Measurements from ENCODE around the gene TTC27. TPM values are rescaled to one million over a fixed set of nuclear protein-coding genes. Genes with fewer than 3 reads are reported as not detected.

Gene TTC27
- total and polyA plus RNA-seq, 2 of the 13 experiments (the other 11 are each of a cell fraction or from before 2014, with no cell fraction given): 26.7 to 44.7 TPM

DNA sequence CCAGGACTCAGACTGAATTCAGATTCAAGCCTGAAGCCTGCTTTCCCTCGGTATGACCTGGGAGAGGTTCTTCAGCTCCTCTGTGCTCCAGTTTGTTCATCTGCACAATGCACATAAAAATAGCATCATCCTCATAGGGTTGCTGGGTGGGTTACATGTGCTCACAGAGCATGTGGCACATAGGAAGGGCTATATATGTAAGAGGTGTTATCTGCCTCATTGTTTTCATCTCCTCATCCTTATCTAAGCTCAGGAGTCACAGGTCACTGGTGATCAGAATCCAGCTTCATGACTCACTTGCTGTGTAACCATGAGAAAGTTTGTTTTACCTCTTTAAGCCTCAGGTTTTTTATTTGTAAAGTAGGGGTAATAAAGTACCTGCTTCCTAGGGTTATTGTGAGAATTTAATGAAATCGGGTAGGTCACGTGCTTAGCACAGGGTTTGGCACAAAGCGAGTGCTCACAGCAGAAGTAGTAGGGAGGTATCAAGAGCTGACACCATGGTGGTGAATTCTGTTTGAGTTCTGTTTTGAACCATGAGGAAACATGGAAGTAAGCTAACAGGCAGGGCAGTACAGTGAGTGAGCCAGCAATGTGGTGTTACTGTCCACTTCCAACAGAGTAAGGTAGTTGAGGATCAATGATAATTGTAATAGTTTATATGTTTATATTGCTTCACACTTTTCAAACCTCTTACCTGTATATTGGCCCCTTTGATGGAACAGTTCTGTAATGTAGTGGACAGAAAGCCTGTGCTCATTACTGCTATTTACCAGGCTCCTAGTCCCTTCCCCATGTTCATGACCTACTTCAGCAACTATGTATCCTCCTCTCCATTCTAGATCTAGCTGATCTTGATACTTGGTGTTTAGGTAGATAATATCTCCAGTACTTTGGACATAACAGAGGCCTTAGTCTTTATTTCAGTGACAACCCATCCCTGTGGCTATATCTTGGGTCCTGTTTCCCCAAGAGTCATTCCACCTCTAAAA lies 177.6 kb downstream of the TTC27 start (continued):
- TF ChIP-seq, protein P1, sequence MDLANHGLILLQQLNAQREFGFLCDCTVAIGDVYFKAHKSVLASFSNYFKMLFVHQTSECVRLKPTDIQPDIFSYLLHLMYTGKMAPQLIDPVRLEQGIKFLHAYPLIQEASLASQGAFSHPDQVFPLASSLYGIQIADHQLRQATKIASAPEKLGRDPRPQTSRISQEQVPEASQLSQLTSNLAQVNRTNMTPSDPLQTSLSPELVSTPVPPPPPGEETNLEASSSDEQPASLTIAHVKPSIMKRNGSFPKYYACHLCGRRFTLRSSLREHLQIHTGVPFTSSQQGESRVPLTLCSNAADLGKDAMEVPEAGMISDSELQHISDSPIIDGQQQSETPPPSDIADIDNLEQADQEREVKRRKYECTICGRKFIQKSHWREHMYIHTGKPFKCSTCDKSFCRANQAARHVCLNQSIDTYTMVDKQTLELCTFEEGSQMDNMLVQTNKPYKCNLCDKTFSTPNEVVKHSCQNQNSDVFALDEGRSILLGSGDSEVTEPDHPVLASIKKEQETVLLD (CRISPR knock-in tag; IDR thresholded peaks at IDR 0.05; ENCODE audit: low read depth): no peak
- TF ChIP-seq HHEX (CRISPR knock-in tag; IDR thresholded peaks at IDR 0.05): peak; percentile 80
- TF ChIP-seq NCOA2 (CRISPR knock-in tag; IDR thresholded peaks at IDR 0.05): peak; percentile 66; the same call in 1 of the 2 replicates
- TF ChIP-seq, protein P2, sequence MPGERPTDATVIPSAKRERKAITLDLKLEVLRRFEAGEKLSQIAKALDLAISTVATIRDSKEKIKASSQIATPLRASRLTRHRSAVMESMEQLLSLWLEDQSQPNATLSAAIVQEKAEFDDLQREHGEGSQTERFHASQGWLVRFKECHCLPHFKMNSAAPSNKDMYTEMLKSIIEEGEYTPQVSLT (CRISPR knock-in tag; IDR thresholded peaks at IDR 0.05; ENCODE audit: borderline replicate concordance, low read depth): no peak
- TF ChIP-seq ZNF777 (CRISPR knock-in tag; IDR thresholded peaks at IDR 0.05): no peak
- TF ChIP-seq, protein P3, sequence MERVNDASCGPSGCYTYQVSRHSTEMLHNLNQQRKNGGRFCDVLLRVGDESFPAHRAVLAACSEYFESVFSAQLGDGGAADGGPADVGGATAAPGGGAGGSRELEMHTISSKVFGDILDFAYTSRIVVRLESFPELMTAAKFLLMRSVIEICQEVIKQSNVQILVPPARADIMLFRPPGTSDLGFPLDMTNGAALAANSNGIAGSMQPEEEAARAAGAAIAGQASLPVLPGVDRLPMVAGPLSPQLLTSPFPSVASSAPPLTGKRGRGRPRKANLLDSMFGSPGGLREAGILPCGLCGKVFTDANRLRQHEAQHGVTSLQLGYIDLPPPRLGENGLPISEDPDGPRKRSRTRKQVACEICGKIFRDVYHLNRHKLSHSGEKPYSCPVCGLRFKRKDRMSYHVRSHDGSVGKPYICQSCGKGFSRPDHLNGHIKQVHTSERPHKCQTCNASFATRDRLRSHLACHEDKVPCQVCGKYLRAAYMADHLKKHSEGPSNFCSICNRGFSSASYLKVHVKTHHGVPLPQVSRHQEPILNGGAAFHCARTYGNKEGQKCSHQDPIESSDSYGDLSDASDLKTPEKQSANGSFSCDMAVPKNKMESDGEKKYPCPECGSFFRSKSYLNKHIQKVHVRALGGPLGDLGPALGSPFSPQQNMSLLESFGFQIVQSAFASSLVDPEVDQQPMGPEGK (CRISPR knock-in tag; IDR thresholded peaks at IDR 0.05): no peak
- TF ChIP-seq POLR2AphosphoS2 (IDR thresholded peaks at IDR 0.05; ENCODE audit: low read depth, low read length): no peak
- TF ChIP-seq, protein P4, sequence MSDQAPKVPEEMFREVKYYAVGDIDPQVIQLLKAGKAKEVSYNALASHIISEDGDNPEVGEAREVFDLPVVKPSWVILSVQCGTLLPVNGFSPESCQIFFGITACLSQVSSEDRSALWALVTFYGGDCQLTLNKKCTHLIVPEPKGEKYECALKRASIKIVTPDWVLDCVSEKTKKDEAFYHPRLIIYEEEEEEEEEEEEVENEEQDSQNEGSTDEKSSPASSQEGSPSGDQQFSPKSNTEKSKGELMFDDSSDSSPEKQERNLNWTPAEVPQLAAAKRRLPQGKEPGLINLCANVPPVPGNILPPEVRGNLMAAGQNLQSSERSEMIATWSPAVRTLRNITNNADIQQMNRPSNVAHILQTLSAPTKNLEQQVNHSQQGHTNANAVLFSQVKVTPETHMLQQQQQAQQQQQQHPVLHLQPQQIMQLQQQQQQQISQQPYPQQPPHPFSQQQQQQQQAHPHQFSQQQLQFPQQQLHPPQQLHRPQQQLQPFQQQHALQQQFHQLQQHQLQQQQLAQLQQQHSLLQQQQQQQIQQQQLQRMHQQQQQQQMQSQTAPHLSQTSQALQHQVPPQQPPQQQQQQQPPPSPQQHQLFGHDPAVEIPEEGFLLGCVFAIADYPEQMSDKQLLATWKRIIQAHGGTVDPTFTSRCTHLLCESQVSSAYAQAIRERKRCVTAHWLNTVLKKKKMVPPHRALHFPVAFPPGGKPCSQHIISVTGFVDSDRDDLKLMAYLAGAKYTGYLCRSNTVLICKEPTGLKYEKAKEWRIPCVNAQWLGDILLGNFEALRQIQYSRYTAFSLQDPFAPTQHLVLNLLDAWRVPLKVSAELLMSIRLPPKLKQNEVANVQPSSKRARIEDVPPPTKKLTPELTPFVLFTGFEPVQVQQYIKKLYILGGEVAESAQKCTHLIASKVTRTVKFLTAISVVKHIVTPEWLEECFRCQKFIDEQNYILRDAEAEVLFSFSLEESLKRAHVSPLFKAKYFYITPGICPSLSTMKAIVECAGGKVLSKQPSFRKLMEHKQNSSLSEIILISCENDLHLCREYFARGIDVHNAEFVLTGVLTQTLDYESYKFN (CRISPR knock-in tag; conservative IDR thresholded peaks at IDR 0.05): peak; percentile 71
- TF ChIP-seq CREM (IDR thresholded peaks at IDR 0.05): peak; percentile 34; the same call in 1 of the 2 replicates
- no peak for TF ChIP-seq CREM (CRISPR knock-in tag; IDR thresholded peaks at IDR 0.05)
- TF ChIP-seq, protein P5, sequence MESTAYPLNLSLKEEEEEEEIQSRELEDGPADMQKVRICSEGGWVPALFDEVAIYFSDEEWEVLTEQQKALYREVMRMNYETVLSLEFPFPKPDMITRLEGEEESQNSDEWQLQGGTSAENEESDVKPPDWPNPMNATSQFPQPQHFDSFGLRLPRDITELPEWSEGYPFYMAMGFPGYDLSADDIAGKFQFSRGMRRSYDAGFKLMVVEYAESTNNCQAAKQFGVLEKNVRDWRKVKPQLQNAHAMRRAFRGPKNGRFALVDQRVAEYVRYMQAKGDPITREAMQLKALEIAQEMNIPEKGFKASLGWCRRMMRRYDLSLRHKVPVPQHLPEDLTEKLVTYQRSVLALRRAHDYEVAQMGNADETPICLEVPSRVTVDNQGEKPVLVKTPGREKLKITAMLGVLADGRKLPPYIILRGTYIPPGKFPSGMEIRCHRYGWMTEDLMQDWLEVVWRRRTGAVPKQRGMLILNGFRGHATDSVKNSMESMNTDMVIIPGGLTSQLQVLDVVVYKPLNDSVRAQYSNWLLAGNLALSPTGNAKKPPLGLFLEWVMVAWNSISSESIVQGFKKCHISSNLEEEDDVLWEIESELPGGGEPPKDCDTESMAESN (CRISPR knock-in tag; conservative IDR thresholded peaks at IDR 0.05): no peak
- TF ChIP-seq, protein P6, sequence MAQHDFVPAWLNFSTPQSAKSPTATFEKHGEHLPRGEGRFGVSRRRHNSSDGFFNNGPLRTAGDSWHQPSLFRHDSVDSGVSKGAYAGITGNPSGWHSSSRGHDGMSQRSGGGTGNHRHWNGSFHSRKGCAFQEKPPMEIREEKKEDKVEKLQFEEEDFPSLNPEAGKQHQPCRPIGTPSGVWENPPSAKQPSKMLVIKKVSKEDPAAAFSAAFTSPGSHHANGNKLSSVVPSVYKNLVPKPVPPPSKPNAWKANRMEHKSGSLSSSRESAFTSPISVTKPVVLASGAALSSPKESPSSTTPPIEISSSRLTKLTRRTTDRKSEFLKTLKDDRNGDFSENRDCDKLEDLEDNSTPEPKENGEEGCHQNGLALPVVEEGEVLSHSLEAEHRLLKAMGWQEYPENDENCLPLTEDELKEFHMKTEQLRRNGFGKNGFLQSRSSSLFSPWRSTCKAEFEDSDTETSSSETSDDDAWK (CRISPR knock-in tag; IDR thresholded peaks at IDR 0.05): no peak
- no peak for TF ChIP-seq ZNF558 (CRISPR knock-in tag; IDR thresholded peaks at IDR 0.05; ENCODE audit: borderline replicate concordance)
- TF ChIP-seq GATAD2A (CRISPR knock-in tag; IDR thresholded peaks at IDR 0.05): peak; percentile 72
- TF ChIP-seq FOSL1 (CRISPR knock-in tag; IDR thresholded peaks at IDR 0.05; ENCODE audit: borderline replicate concordance): peak; percentile 97
- no peak for TF ChIP-seq ZNF7 (CRISPR knock-in tag; IDR thresholded peaks at IDR 0.05)
- TF ChIP-seq ZFP82 (CRISPR knock-in tag; IDR thresholded peaks at IDR 0.05; ENCODE audit: borderline replicate concordance): no peak
- 0 out of 2 replicates have a peak, but pooled peaks have one; percentile 20 for TF ChIP-seq GTF3A (CRISPR knock-in tag; conservative IDR thresholded peaks at IDR 0.05)

Measured in HepG2 (cell line).